ENCODE measurements around the gene PCSK2.

PCSK2 gene

GRCh38 chr20:17225851-17226409, 910 bp upstream of the PCSK2 start:
- Histone ChIP-seq H3K4me1 (ENCODE audit: control insufficient read depth in 1 of 2, insufficient read depth in 2 of 2, low read length in 2 of 2) (peaks cover 7 to 8% of the 10 kb centered on the region in 2 experiments), H3K4me2 (ENCODE audit: low read length) (peak overlapping the region; percentile 94), H4K12ac (ENCODE audit: low read depth, low read length) (no peak overlapping the region), H4K8ac (ENCODE audit: low read depth, low read length) (no peak overlapping the region), H3K4ac (ENCODE audit: low read depth, low read length) (no peak overlapping the region), H2BK120ac (ENCODE audit: insufficient read depth, low read length, poor library complexity) (no peak overlapping the region), H3K23ac (ENCODE audit: low read length) (peak overlapping the region; percentile 2), H2BK12ac (ENCODE audit: low read length) (no peak overlapping the region), H4K91ac (ENCODE audit: low read depth, low read length) (no peak overlapping the region), H3K9ac (ENCODE audit: low read length) (no peak overlapping the region), H3K4me3 (ENCODE audit: low read depth, low read length) (peak overlapping the region; percentile 21), H3K27me3 (ENCODE audit: insufficient read depth, low read length) (peaks cover 32% of the 10 kb centered on the region), H3K9me3 (ENCODE audit: insufficient read depth, low read depth, low read length) (peaks cover 2% of the 10 kb centered on the region), H3K27ac (ENCODE audit: low read depth, low read length) (no peak overlapping the region), H2AFZ (ENCODE audit: insufficient read depth, low read length, poor library complexity) (no peak overlapping the region), H2AK5ac (ENCODE audit: low read length) (no peak overlapping the region), H3K79me1 (ENCODE audit: low read length) (no peaks in the 10 kb centered on the region), H3K18ac (ENCODE audit: low read length) (no peak overlapping the region), H3K79me2 (ENCODE audit: control insufficient read depth, insufficient read depth, low read length, poor library complexity) (no peaks in the 10 kb centered on the region), H2BK5ac (ENCODE audit: low read depth, low read length, poor library complexity) (no peak overlapping the region), H3K14ac (ENCODE audit: low read length) (no peak overlapping the region), H3K36me3 (ENCODE audit: control insufficient read depth in 1 of 2, insufficient read depth in 2 of 2, low read length in 2 of 2) (no peaks in the 10 kb centered on the region)
- no peak for DNase-seq
- WGBS (ENCODE audit: extremely low coverage, insufficient coverage, insufficient read length) = no CpG with 5 or more reads among the region's 38 CpGs

GRCh38 chr20:17227219-17227575, 357 bp downstream of the PCSK2 start:
- H2AFZ ChIP-seq (ENCODE audit: insufficient read depth, low read length, poor library complexity) = no peak overlapping the region

GRCh38 chr20:17227669-17228623, 1.1 kb downstream of the PCSK2 start:
- no peak overlapping the region for H4K8ac ChIP-seq (ENCODE audit: low read depth, low read length)
- no peak overlapping the region for H2BK12ac ChIP-seq (ENCODE audit: low read length)
- no peak overlapping the region for H3K4ac ChIP-seq (ENCODE audit: low read depth, low read length)
- peaks cover 32% of the 10 kb centered on the region for H3K27me3 ChIP-seq (ENCODE audit: insufficient read depth, low read length)
- H3K36me3 ChIP-seq (ENCODE audit: control insufficient read depth in 1 of 2, insufficient read depth in 2 of 2, low read length in 2 of 2) = no peaks in the 10 kb centered on the region
- no peak overlapping the region for H3K23ac ChIP-seq (ENCODE audit: low read length)
- H3K9me3 ChIP-seq (ENCODE audit: insufficient read depth, low read depth, low read length) = peaks cover 2% of the 10 kb centered on the region
- H4K91ac ChIP-seq (ENCODE audit: low read depth, low read length) = no peak overlapping the region
- H2BK120ac ChIP-seq (ENCODE audit: insufficient read depth, low read length, poor library complexity) = no peak overlapping the region
- no peak overlapping the region for H3K4me2 ChIP-seq (ENCODE audit: low read length)
- no peak overlapping the region for H3K27ac ChIP-seq (ENCODE audit: low read depth, low read length)
- no peak overlapping the region for H2AFZ ChIP-seq (ENCODE audit: insufficient read depth, low read length, poor library complexity)
- H3K9ac ChIP-seq (ENCODE audit: low read length) = no peak overlapping the region
- no peak overlapping the region for H3K4me3 ChIP-seq (ENCODE audit: low read depth, low read length)
- WGBS (ENCODE audit: extremely low coverage, insufficient coverage, insufficient read length) = no CpG with 5 or more reads among the region's 35 CpGs
- H3K4me1 ChIP-seq (ENCODE audit: control insufficient read depth in 1 of 2, insufficient read depth in 2 of 2, low read length in 2 of 2) = peaks cover 7 to 8% of the 10 kb centered on the region in 2 experiments
- no peak overlapping the region for H2BK5ac ChIP-seq (ENCODE audit: low read depth, low read length, poor library complexity)
- H4K12ac ChIP-seq (ENCODE audit: low read depth, low read length) = no peak overlapping the region
- H3K14ac ChIP-seq (ENCODE audit: low read length) = no peak overlapping the region
- H2AK5ac ChIP-seq (ENCODE audit: low read length) = no peak overlapping the region
- H3K79me2 ChIP-seq (ENCODE audit: control insufficient read depth, insufficient read depth, low read length, poor library complexity) = no peaks in the 10 kb centered on the region
- DNase-seq = no peak
- H3K79me1 ChIP-seq (ENCODE audit: low read length) = no peaks in the 10 kb centered on the region
- H3K18ac ChIP-seq (ENCODE audit: low read length) = no peak overlapping the region

More at GRCh38 chr20:17227219-17227575, 357 bp downstream of the PCSK2 start:
- H3K14ac ChIP-seq (ENCODE audit: low read length) = no peak overlapping the region
- H3K23ac ChIP-seq (ENCODE audit: low read length) = no peak overlapping the region
- peaks cover 2% of the 10 kb centered on the region for H3K9me3 ChIP-seq (ENCODE audit: insufficient read depth, low read depth, low read length)
- no peaks in the 10 kb centered on the region for H3K79me1 ChIP-seq (ENCODE audit: low read length)
- WGBS (ENCODE audit: extremely low coverage, insufficient coverage, insufficient read length) = no CpG with 5 or more reads among the region's 17 CpGs
- no peak overlapping the region for H3K4me3 ChIP-seq (ENCODE audit: low read depth, low read length)
- no peak overlapping the region for H2AK5ac ChIP-seq (ENCODE audit: low read length)
- no peak overlapping the region for H3K4ac ChIP-seq (ENCODE audit: low read depth, low read length)
- H3K36me3 ChIP-seq (ENCODE audit: control insufficient read depth in 1 of 2, insufficient read depth in 2 of 2, low read length in 2 of 2) = no peaks in the 10 kb centered on the region
- no peak overlapping the region for H2BK120ac ChIP-seq (ENCODE audit: insufficient read depth, low read length, poor library complexity)
- no peaks in the 10 kb centered on the region for H3K79me2 ChIP-seq (ENCODE audit: control insufficient read depth, insufficient read depth, low read length, poor library complexity)
- peaks cover 32% of the 10 kb centered on the region for H3K27me3 ChIP-seq (ENCODE audit: insufficient read depth, low read length)
- peak overlapping the region; percentile 63 for H3K4me2 ChIP-seq (ENCODE audit: low read length)
- no peak overlapping the region for H4K91ac ChIP-seq (ENCODE audit: low read depth, low read length)
- no peak overlapping the region for H2BK12ac ChIP-seq (ENCODE audit: low read length)
- H2BK5ac ChIP-seq (ENCODE audit: low read depth, low read length, poor library complexity) = no peak overlapping the region
- no peak overlapping the region for H3K18ac ChIP-seq (ENCODE audit: low read length)
- H4K12ac ChIP-seq (ENCODE audit: low read depth, low read length) = no peak overlapping the region
- no peak overlapping the region for H4K8ac ChIP-seq (ENCODE audit: low read depth, low read length)
- no peak overlapping the region for H3K9ac ChIP-seq (ENCODE audit: low read length)
- no peak overlapping the region for H3K27ac ChIP-seq (ENCODE audit: low read depth, low read length)
- H3K4me1 ChIP-seq (ENCODE audit: control insufficient read depth in 1 of 2, insufficient read depth in 2 of 2, low read length in 2 of 2) = peaks cover 7 to 8% of the 10 kb centered on the region in 2 experiments
- no peak for DNase-seq

- H3K18ac ChIP-seq (ENCODE audit: low read length) = no peak overlapping the region
- H3K9ac ChIP-seq (ENCODE audit: low read length) = no peak overlapping the region
- H3K36me3 ChIP-seq (ENCODE audit: control insufficient read depth in 1 of 2, insufficient read depth in 2 of 2, low read length in 2 of 2) = no peaks in the 10 kb centered on the region
- H3K14ac ChIP-seq (ENCODE audit: low read length) = no peak overlapping the region
- H4K91ac ChIP-seq (ENCODE audit: low read depth, low read length) = no peak overlapping the region
- H2AFZ ChIP-seq (ENCODE audit: insufficient read depth, low read length, poor library complexity) = no peak overlapping the region
- H3K4me3 ChIP-seq (ENCODE audit: low read depth, low read length) = no peak overlapping the region
- WGBS (ENCODE audit: extremely low coverage, insufficient coverage, insufficient read length) = no CpG with 5 or more reads among the region's 25 CpGs
- H3K79me1 ChIP-seq (ENCODE audit: low read length) = no peaks in the 10 kb centered on the region
- no peak overlapping the region for H2BK120ac ChIP-seq (ENCODE audit: insufficient read depth, low read length, poor library complexity)
- no peak overlapping the region for H4K8ac ChIP-seq (ENCODE audit: low read depth, low read length)
- no peak overlapping the region for H3K27ac ChIP-seq (ENCODE audit: low read depth, low read length)
- no peak overlapping the region for H3K23ac ChIP-seq (ENCODE audit: low read length)
- no peak overlapping the region for H2BK12ac ChIP-seq (ENCODE audit: low read length)
- H3K9me3 ChIP-seq (ENCODE audit: insufficient read depth, low read depth, low read length) = peaks cover 2% of the 10 kb centered on the region
- H3K4ac ChIP-seq (ENCODE audit: low read depth, low read length) = no peak overlapping the region
- no peak overlapping the region for H3K4me2 ChIP-seq (ENCODE audit: low read length)
- no peak for DNase-seq
- H2AK5ac ChIP-seq (ENCODE audit: low read length) = no peak overlapping the region
- no peak overlapping the region for H4K12ac ChIP-seq (ENCODE audit: low read depth, low read length)
- no peaks in the 10 kb centered on the region for H3K79me2 ChIP-seq (ENCODE audit: control insufficient read depth, insufficient read depth, low read length, poor library complexity)
- H3K4me1 ChIP-seq (ENCODE audit: control insufficient read depth in 1 of 2, insufficient read depth in 2 of 2, low read length in 2 of 2) = peaks cover 7 to 8% of the 10 kb centered on the region in 2 experiments
- H2BK5ac ChIP-seq (ENCODE audit: low read depth, low read length, poor library complexity) = no peak overlapping the region
- peaks cover 32% of the 10 kb centered on the region for H3K27me3 ChIP-seq (ENCODE audit: insufficient read depth, low read length)
Observed at GRCh38 chr20:17228624-17229061, 1.8 kb downstream of the PCSK2 start.
